Measurements from ENCODE around the gene MYBBP1A.

GRCh38 chr17:4544951-4545216 is 10.3 kb downstream of the MYBBP1A start:
- no peak for TF ChIP-seq SMC3 (IDR thresholded peaks at IDR 0.05)
- no peak for TF ChIP-seq MAZ (IDR thresholded peaks at IDR 0.05; ENCODE audit: borderline replicate concordance, low read depth, low read length)
- no peak for TF ChIP-seq BHLHE40 (IDR thresholded peaks at IDR 0.05; ENCODE audit: low read depth, low read length)
- TF ChIP-seq ELK1 (IDR thresholded peaks at IDR 0.05; ENCODE audit: low read depth, low read length) = no peak
- TF ChIP-seq NR3C1 (IDR thresholded peaks at IDR 0.05) = no peak
- no peak for TF ChIP-seq CTCF (IDR thresholded peaks at IDR 0.05)
- no peak for TF ChIP-seq USF2 (IDR thresholded peaks at IDR 0.05)
- TF ChIP-seq EP300 (IDR thresholded peaks at IDR 0.05) = no peak
- no peak for TF ChIP-seq MAX (IDR thresholded peaks at IDR 0.05)
- TF ChIP-seq RAD21 (conservative IDR thresholded peaks at IDR 0.05 in 1 of 2, IDR thresholded peaks at IDR 0.05 in 1 of 2) = no peak
